ENCODE results near the gene SPNS3.
A peak's percentile ranks its signal among the peaks of the same experiment; 100 is the strongest.

The SPNS3 gene

DNA sequence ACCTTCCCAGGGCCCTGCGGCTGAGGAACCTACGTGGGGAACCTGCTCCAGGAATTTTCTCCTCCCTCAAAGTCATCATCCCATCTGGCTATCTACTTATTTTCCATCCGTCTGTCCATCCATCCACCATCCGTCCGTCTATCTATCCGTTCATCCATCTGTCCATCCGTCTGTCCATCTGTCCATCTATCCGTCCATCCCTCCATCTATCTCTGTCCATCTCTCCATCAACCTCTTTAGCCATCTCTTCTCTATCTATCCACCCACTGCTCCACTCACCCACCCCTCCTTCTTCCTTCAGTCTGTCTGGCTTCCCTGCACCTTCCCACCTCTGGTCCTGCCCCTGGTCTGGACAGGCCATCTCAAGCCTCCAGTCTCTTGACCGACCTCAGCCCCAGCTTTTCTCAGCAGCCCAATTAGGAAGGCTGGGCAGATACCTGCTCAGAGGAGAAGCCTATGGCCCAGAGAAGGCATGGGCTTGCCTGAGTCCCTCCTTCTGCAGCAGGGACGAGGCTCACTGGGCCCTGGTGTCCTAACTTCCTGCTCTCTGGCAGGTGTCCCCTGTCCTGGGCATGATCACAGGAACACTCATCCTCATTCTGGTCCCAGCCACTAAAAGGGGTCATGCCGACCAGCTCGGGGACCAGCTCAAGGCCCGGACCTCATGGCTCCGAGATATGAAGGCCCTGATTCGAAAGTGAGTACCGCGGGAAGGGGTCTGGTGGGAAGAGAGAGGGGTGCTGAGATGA, 98.4 kb downstream of the SPNS3 start (continued):
- TF ChIP-seq, protein P1, sequence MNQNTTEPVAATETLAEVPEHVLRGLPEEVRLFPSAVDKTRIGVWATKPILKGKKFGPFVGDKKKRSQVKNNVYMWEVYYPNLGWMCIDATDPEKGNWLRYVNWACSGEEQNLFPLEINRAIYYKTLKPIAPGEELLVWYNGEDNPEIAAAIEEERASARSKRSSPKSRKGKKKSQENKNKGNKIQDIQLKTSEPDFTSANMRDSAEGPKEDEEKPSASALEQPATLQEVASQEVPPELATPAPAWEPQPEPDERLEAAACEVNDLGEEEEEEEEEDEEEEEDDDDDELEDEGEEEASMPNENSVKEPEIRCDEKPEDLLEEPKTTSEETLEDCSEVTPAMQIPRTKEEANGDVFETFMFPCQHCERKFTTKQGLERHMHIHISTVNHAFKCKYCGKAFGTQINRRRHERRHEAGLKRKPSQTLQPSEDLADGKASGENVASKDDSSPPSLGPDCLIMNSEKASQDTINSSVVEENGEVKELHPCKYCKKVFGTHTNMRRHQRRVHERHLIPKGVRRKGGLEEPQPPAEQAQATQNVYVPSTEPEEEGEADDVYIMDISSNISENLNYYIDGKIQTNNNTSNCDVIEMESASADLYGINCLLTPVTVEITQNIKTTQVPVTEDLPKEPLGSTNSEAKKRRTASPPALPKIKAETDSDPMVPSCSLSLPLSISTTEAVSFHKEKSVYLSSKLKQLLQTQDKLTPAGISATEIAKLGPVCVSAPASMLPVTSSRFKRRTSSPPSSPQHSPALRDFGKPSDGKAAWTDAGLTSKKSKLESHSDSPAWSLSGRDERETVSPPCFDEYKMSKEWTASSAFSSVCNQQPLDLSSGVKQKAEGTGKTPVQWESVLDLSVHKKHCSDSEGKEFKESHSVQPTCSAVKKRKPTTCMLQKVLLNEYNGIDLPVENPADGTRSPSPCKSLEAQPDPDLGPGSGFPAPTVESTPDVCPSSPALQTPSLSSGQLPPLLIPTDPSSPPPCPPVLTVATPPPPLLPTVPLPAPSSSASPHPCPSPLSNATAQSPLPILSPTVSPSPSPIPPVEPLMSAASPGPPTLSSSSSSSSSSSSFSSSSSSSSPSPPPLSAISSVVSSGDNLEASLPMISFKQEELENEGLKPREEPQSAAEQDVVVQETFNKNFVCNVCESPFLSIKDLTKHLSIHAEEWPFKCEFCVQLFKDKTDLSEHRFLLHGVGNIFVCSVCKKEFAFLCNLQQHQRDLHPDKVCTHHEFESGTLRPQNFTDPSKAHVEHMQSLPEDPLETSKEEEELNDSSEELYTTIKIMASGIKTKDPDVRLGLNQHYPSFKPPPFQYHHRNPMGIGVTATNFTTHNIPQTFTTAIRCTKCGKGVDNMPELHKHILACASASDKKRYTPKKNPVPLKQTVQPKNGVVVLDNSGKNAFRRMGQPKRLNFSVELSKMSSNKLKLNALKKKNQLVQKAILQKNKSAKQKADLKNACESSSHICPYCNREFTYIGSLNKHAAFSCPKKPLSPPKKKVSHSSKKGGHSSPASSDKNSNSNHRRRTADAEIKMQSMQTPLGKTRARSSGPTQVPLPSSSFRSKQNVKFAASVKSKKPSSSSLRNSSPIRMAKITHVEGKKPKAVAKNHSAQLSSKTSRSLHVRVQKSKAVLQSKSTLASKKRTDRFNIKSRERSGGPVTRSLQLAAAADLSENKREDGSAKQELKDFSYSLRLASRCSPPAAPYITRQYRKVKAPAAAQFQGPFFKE (tag by site-specific recombination; IDR thresholded peaks at IDR 0.05; ENCODE audit: borderline replicate concordance), result no peak
- TF ChIP-seq ZNF791 (tag by site-specific recombination; IDR thresholded peaks at IDR 0.05), result peak; percentile 37; the same call in 1 of the 2 replicates
- TF ChIP-seq, protein P2, sequence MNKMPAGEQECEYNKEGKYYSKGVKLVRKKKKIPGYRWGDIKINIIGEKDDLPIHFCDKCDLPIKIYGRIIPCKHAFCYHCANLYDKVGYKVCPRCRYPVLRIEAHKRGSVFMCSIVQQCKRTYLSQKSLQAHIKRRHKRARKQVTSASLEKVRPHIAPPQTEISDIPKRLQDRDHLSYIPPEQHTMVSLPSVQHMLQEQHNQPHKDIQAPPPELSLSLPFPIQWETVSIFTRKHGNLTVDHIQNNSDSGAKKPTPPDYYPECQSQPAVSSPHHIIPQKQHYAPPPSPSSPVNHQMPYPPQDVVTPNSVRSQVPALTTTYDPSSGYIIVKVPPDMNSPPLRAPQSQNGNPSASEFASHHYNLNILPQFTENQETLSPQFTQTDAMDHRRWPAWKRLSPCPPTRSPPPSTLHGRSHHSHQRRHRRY (tag by site-specific recombination; IDR thresholded peaks at IDR 0.05), result 0 out of 2 replicates have a peak, but pooled peaks have one; percentile 32
- no peak for TF ChIP-seq ZFP41 (tag by site-specific recombination; IDR thresholded peaks at IDR 0.05; ENCODE audit: borderline replicate concordance)
- no peak for TF ChIP-seq HOXA7 (CRISPR knock-in tag; IDR thresholded peaks at IDR 0.05; ENCODE audit: borderline replicate concordance)
- TF ChIP-seq IKZF3 (tag by site-specific recombination; IDR thresholded peaks at IDR 0.05), result no peak
- 0 out of 2 replicates have a peak, but pooled peaks have one; percentile 17 for TF ChIP-seq BCL11B (tag by site-specific recombination; IDR thresholded peaks at IDR 0.05; ENCODE audit: low read depth)
- TF ChIP-seq ZFHX2 (tag by site-specific recombination; conservative IDR thresholded peaks at IDR 0.05), result peak; percentile 19; the same call in 1 of the 2 replicates
- TF ChIP-seq ZNF394 (tag by site-specific recombination; IDR thresholded peaks at IDR 0.05; ENCODE audit: borderline replicate concordance), result no peak
- no peak for TF ChIP-seq SP7 (tag by site-specific recombination; IDR thresholded peaks at IDR 0.05)

DNA sequence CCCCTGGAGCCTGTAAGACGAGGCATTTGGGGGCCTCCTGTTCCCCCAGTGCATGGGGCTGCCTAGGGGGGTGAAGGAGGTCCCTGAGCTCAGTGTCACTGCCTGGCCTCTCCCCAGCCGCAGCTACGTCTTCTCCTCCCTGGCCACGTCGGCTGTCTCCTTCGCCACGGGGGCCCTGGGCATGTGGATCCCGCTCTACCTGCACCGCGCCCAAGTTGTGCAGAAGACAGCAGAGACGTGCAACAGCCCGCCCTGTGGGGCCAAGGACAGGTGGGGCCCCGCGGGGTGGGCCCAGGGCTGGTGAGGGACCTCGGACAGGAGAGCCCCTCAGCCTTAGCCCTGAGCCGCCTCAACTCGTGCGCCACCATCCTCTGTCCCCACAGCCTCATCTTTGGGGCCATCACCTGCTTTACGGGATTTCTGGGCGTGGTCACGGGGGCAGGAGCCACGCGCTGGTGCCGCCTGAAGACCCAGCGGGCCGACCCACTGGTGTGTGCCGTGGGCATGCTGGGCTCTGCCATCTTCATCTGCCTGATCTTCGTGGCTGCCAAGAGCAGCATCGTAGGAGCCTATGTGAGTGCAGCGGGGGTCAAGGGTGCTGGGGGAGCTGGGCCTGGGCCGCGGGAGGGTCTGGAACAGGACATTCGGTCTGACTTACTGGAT, 99.3 kb downstream of the SPNS3 start:
- TF ChIP-seq, protein P3, sequence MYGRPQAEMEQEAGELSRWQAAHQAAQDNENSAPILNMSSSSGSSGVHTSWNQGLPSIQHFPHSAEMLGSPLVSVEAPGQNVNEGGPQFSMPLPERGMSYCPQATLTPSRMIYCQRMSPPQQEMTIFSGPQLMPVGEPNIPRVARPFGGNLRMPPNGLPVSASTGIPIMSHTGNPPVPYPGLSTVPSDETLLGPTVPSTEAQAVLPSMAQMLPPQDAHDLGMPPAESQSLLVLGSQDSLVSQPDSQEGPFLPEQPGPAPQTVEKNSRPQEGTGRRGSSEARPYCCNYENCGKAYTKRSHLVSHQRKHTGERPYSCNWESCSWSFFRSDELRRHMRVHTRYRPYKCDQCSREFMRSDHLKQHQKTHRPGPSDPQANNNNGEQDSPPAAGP (tag by site-specific recombination; IDR thresholded peaks at IDR 0.05), result no peak
- TF ChIP-seq ZFP69B (tag by site-specific recombination; IDR thresholded peaks at IDR 0.05), result peak; percentile 23; the same call in 1 of the 2 replicates
- TF ChIP-seq ZBTB20 (tag by site-specific recombination; IDR thresholded peaks at IDR 0.05), result 0 out of 2 replicates have a peak, but pooled peaks have one; percentile 47
- peaks cover 0 to 11% of the 10 kb centered on the region in 2 experiments; a peak in 1 of 3 replicates for H3K36me3 ChIP-seq (ENCODE audit: control insufficient read depth in 2 of 2, insufficient read depth in 1 of 2, low read length in 2 of 2)
- ChIA-PET POLR2A (interaction anchor here (1.1 kb wide), 1 partner anchor 11 kb away, joined by 3 read pairs; no protein-coding TSS in a partner anchor), CTCF (interaction anchor here (0.6 kb wide), 1 partner anchor 30 kb away, joined by 4 read pairs; no protein-coding TSS in a partner anchor)
- no peak overlapping the region for H3K4me3 ChIP-seq (ENCODE audit: low read depth, low read length)
- H3K9me3 ChIP-seq (ENCODE audit: control insufficient read depth, insufficient read depth, low read depth, low read length), result no peaks in the 10 kb centered on the region
- H3K27ac ChIP-seq (ENCODE audit: extremely low read depth, low read depth, low read length), result no peak overlapping the region
- no peaks in the 10 kb centered on the region for H3K4me1 ChIP-seq (ENCODE audit: control insufficient read depth, insufficient read depth, low read length)

Measured in HEK293 (cell line).